ENCODE measurements around the gene MAP7.

The MAP7 gene

GRCh38 chr6:136563386-136564152, 13.3 kb upstream of the MAP7 start:
- no peak for DNase-seq

GRCh38 chr6:136562211-136562610, 12.0 kb upstream of the MAP7 start:
- DNase-seq: no peak

DNA sequence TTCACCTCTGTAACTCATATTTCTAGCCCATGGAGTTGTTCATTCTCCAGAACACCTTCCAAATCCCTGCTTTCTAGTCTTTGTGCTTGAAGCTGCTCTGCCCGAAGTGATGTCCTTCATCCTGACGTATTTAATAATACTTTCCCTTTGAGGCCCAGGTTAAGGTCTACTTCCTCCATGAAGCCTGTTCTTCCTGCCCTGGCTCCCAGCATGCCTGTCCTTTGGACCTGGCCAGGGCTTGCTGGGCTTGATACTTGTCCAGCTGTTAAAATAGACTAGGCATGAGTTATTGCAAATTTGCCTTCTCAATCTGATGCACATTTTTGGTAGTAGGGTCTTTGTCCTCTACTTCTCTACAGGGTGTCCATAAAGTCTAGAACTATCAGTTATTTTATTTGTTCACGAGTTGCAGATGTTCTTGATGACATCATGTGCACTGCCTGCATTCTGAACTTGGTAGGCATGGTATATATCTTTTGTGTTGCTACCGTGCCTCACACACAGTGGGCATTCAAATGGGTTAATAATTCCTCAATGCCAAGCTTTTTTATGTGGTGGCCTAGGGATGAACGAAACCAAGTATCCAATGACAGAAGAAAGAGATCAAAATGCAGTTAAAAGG, 3.1 kb upstream of the MAP7 start:
- DNase-seq: no peak

- DNase-seq: no peak
Observed at GRCh38 chr6:136552054-136552453, 1.8 kb upstream of the MAP7 start.

- DNase-seq: no peak
Observed at GRCh38 chr6:136551103-136551502, 881 bp upstream of the MAP7 start.

GRCh38 chr6:136550045-136550329, 235 bp downstream of the MAP7 start:
- DNase-seq: no peak

- DNase-seq: no peak
Observed at GRCh38 chr6:136549300-136550044, 750 bp downstream of the MAP7 start.

GRCh38 chr6:136548582-136549299, 1.5 kb downstream of the MAP7 start:
- DNase-seq: no peak

GRCh38 chr6:136547871-136548270, 2.4 kb downstream of the MAP7 start:
- no peak for DNase-seq

GRCh38 chr6:136547336-136547735, 2.9 kb downstream of the MAP7 start:
- DNase-seq: no peak

GRCh38 chr6:136546331-136546730, 3.9 kb downstream of the MAP7 start:
- DNase-seq: no peak

GRCh38 chr6:136544326-136544725, 5.9 kb downstream of the MAP7 start:
- no peak for DNase-seq

DNA sequence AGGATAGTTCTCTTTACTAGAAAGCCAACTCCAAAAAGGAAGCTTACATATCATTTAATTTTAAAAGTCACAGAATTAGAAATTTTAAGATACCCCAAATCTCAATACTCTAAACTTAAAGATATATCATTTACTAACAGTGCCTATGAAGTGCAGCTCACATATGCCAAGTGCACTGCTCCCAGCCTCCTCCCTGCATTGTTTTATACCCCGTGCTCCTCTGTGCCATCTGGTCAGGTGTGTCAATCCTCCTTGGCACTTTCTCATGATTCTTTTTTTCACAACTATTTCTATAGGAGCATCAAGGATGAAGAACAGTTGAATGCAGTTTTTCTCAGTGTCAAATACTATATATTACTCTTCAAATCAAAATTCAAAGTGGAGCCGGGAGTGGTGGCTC, 8.8 kb downstream of the MAP7 start:
- DNase-seq: no peak

DNA sequence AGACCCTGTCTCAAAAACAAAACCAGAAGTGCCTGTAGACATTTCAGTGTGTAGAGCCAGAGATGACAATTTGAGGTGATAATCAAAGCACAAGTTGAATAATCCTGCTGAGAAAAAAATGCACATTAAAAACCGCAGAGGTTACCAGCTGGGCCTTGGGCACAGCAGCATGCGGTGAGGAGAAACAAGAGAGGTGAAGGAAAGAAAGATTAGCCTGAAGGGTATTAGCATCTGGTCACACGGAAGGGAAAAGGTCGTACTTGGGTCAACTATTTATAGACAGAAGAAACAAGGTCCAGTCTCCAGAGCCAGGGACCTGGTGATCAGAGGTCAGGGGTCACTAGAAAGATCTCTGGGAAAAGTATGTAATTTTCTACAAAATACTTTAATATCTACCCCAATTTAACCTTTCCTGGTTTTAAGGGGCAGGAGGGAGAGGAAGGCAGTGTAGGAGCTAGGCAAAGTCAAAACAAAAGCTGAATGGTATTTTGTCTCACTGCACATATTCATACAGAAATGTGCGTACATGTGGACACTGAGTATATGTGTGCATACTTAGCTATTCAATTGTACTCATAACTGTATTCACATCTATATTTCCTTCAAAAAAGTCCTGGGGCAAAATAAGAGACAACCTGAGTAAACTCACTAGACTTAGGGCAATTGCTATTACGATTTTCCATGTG, 10.1 kb downstream of the MAP7 start:
- DNase-seq: no peak

- DNase-seq: no peak
Observed at GRCh38 chr6:136538836-136539235, 11.4 kb downstream of the MAP7 start.

- DNase-seq: no peak
Observed at GRCh38 chr6:136535880-136536650, 14.2 kb downstream of the MAP7 start.

DNA sequence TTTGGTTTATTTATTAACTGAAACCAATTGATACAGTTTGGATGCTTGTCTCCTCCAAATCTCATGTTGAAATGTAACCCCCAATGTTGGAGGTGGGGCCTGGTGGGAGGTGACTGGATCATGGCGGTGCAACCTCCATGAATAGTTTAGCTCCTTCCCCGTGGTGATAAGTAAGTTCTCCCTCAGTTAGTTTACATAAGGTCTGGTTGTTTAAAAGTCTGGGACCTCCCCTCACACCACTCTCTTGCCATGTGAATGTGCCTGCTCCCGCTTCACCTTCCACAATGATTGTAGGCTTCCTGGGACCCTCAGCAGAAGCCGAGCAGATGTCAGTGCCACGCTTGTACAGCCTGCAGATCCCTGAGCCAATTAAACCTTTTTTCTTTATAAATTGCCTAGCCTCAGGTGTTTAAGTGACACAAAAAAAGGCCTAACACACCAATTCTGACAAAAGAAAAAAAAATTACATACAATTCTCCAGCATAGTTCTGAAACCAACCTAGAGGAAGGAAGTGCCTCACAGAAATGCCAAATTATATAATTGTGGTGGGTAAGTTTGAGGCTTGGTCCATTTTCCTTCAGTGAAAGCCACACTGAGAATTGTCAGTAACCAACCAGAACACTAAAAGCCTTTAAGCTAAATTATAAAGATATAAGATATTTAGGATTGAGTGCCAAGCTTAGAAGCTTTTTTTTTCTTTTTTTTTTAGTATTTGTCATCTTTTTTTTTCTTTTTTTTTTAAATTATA, 15.0 kb downstream of the MAP7 start:
- no peak for DNase-seq

GRCh38 chr6:136534268-136534667, 16.0 kb downstream of the MAP7 start:
- DNase-seq: no peak

GRCh38 chr6:136533487-136533886, 16.7 kb downstream of the MAP7 start:
- no peak for DNase-seq

DNA sequence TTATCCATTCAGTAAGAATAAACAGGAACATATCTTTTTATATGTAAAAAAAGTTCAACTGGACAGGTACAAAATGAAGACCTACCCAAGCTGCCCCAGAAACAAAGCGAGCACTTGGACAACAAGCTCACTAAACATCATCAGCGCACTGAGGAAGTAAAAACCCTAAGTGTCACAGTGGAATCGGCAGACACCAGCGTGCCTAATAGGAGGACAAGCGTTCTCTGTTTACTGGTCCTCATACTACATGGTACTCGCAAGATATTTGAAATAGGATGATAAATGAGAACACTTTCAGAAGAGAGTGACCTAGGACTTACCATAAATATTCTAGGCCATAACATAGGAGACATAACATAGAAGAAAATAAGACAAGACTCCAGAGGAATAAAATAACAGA, 18.2 kb downstream of the MAP7 start:
- no peak for DNase-seq

- no peak for DNase-seq
Observed at GRCh38 chr6:136529710-136530109, 20.5 kb downstream of the MAP7 start.

All from CD4-positive, alpha-beta T cell treated with Interleukin-21 for 1 hour (primary cell).